H1 (cell line): Measurements from ENCODE around the gene ZNF763. TPM values are rescaled to one million over a fixed set of nuclear protein-coding genes. Genes with fewer than 3 reads are reported as not detected.

Experiments used
- CTCF ChIA-PET: fragments of 300-600 bp; sonication (Branson Sonifier 250); formaldehyde crosslinking; loops from one replicate; lab custom pipeline; 2021; ENCODE audit not compliant: partially characterized antibody; lab: Charles Lee
- POLR2A ChIA-PET: fragments of 300-600 bp; sonication (Branson Sonifier 250); formaldehyde crosslinking; loops from one replicate; lab custom pipeline; 2021; ENCODE audit warnings: inconsistent platforms; ENCODE audit not compliant: partially characterized antibody; lab: Charles Lee
- DNase-seq, 2 experiments: peaks; one replicate each; pipeline versions ENCODE4 v3.0.0 to v3.0.0-alpha.2; 2010 to 2022; ENCODE audit warnings: low spot score in 2 of 2, low read depth in 1 of 2, mixed read lengths in 1 of 2
- FAIRE-seq: peaks from 2 replicates; lab custom pipeline; 2011; peaks lifted over from hg19 to GRCh38; lab: Jason Lieb, UNC
- H2AFZ ChIP-seq: 2 replicates; pipeline ENCODE4 v1.8.1; 2012; ENCODE audit warnings: low read length, inconsistent platforms
- H2AK5ac ChIP-seq: 2 replicates; pipeline ENCODE4 v1.6.1; 2013; ENCODE audit warnings: low read depth, low read length
- H2BK120ac ChIP-seq: replicated peaks from 2 replicates; pipeline ENCODE3; 2013; ENCODE audit warnings: low read depth, low read length, inconsistent platforms
- H2BK12ac ChIP-seq: 2 replicates; pipeline ENCODE4 v1.6.1; 2013; ENCODE audit warnings: low read depth, low read length
- H2BK15ac ChIP-seq: 2 replicates; pipeline ENCODE4 v1.6.1; 2013; ENCODE audit warnings: low read length
- H2BK20ac ChIP-seq: 2 replicates; pipeline ENCODE4 v1.6.1; 2013; ENCODE audit warnings: low read length
- H2BK5ac ChIP-seq: 2 replicates; pipeline ENCODE4 v1.6.1; 2013; ENCODE audit warnings: low read depth, low read length
- H3K14ac ChIP-seq: 2 replicates; pipeline ENCODE4 v1.6.1; 2013; ENCODE audit warnings: inconsistent platforms; ENCODE audit not compliant: insufficient read length
- H3K18ac ChIP-seq: 2 replicates; pipeline ENCODE4 v1.6.1; 2013; ENCODE audit warnings: low read length; ENCODE audit errors: extremely low read depth
- H3K23ac ChIP-seq: 2 replicates; pipeline ENCODE4 v1.6.1; 2013; ENCODE audit warnings: inconsistent platforms; ENCODE audit not compliant: insufficient read length
- H3K23me2 ChIP-seq: 2 replicates; pipeline ENCODE4 v1.6.1; 2013; ENCODE audit warnings: low read depth, low read length
- H3K27ac ChIP-seq: 2 replicates; pipeline ENCODE4 v1.6.1; 2011; ENCODE audit warnings: low read depth, low read length, inconsistent platforms
- H3K27me3 ChIP-seq, 4 experiments: replicated peaks in 1 of 4; 1 replicate in 1 of 4; 2 replicates in 3 of 4; pipeline versions ENCODE4 v1.6.1 to v1.8.1; 2011 to 2013; ENCODE audit warnings: low read length in 3 of 4, mild to moderate bottlenecking in 3 of 4, inconsistent platforms in 2 of 4, mixed read lengths in 2 of 4, moderate library complexity in 1 of 4; ENCODE audit not compliant: control insufficient read depth in 3 of 4, insufficient read depth in 3 of 4; ENCODE audit errors: extremely low read depth in 1 of 4
- H3K36me3 ChIP-seq, 4 experiments: 2 replicates each; pipeline versions ENCODE4 v1.6.1 to v1.8.1; 2011 to 2013; ENCODE audit warnings: mild to moderate bottlenecking in 4 of 4, low read length in 3 of 4, moderate library complexity in 2 of 4, control low read depth in 1 of 4, inconsistent platforms in 1 of 4; ENCODE audit not compliant: insufficient read depth in 4 of 4, control insufficient read depth in 2 of 4
- H3K4ac ChIP-seq: replicated peaks from 2 replicates; pipeline ENCODE3; 2013; ENCODE audit warnings: low read length, low read depth, mixed read lengths, inconsistent platforms; ENCODE audit not compliant: insufficient read length
- H3K4me1 ChIP-seq, 4 experiments: replicated peaks in 1 of 4; 1 replicate in 1 of 4; 2 replicates in 3 of 4; pipeline versions ENCODE4 v1.6.1 to v1.8.1; 2011 to 2013; ENCODE audit warnings: low read length in 3 of 4, inconsistent platforms in 2 of 4, mixed read lengths in 1 of 4; ENCODE audit not compliant: insufficient read depth in 4 of 4, control insufficient read depth in 3 of 4
- H3K4me2 ChIP-seq, 2 experiments: 2 replicates each; pipeline versions ENCODE4 v1.6.1 to v1.8.1; 2011 to 2013; ENCODE audit warnings: low read depth in 2 of 2, low read length in 2 of 2, control low read depth in 1 of 2, inconsistent platforms in 1 of 2, mild to moderate bottlenecking in 1 of 2; ENCODE audit not compliant: insufficient read depth in 1 of 2
- H3K4me3 ChIP-seq, 4 experiments: fragments of 200-600, 300-600 bp in 1 of 4; sonication (generic), shearing (Covaris generic), sonication (Bioruptor Twin) in 1 of 4; 2 replicates each; pipeline versions ENCODE4 v1.5.1 to v1.8.1; 2011 to 2016; ENCODE audit warnings: low read length in 4 of 4, low read depth in 3 of 4, control low read depth in 2 of 4, inconsistent platforms in 2 of 4, mild to moderate bottlenecking in 2 of 4, mixed read lengths in 1 of 4, moderate library complexity in 1 of 4; ENCODE audit not compliant: insufficient read depth in 2 of 4; ENCODE audit errors: extremely low read depth in 1 of 4
- H3K56ac ChIP-seq: replicated peaks from 2 replicates; pipeline ENCODE3; 2013; ENCODE audit warnings: low read depth, mild to moderate bottlenecking, mixed read lengths, low read length, inconsistent platforms; ENCODE audit not compliant: insufficient read length
- H3K79me1 ChIP-seq: 2 replicates; pipeline ENCODE4 v1.6.1; 2013; ENCODE audit warnings: low read depth, low read length, control low read depth
- H3K79me2 ChIP-seq, 2 experiments: 2 replicates each; pipeline versions ENCODE4 v1.6.1 to v1.8.1; 2012 to 2013; ENCODE audit warnings: low read length in 2 of 2, mild to moderate bottlenecking in 2 of 2, inconsistent platforms in 1 of 2; ENCODE audit not compliant: insufficient read depth in 2 of 2, control insufficient read depth in 1 of 2
- H3K9ac ChIP-seq, 4 experiments: replicated peaks in 1 of 4; 1 replicate in 1 of 4; 2 replicates in 3 of 4; pipeline versions ENCODE4 v1.6.1 to v1.8.1; 2011 to 2013; ENCODE audit warnings: low read depth in 3 of 4, low read length in 3 of 4, control low read depth in 2 of 4, mild to moderate bottlenecking in 2 of 4, moderate library complexity in 2 of 4, inconsistent platforms in 1 of 4; ENCODE audit errors: extremely low read depth in 1 of 4
- H3K9me3 ChIP-seq, 2 experiments: 2 replicates each; pipeline versions ENCODE4 v1.6.1 to v1.8.1; 2012 to 2013; ENCODE audit warnings: mild to moderate bottlenecking in 2 of 2, moderate library complexity in 2 of 2, control low read depth in 1 of 2, inconsistent platforms in 1 of 2, low read depth in 1 of 2, low read length in 1 of 2, mixed read lengths in 1 of 2; ENCODE audit not compliant: insufficient read depth in 2 of 2
- H4K20me1 ChIP-seq, 2 experiments: replicated peaks in 1 of 2; 2 replicates each; pipeline versions ENCODE3 to v1.8.1; 2011 to 2013; ENCODE audit warnings: inconsistent platforms in 2 of 2, low read length in 2 of 2, mild to moderate bottlenecking in 1 of 2; ENCODE audit not compliant: insufficient read depth in 2 of 2, control insufficient read depth in 1 of 2
- H4K5ac ChIP-seq: 2 replicates; pipeline ENCODE4 v1.6.1; 2013; ENCODE audit warnings: low read length, low read depth, mixed read lengths, inconsistent platforms; ENCODE audit not compliant: insufficient read length
- H4K8ac ChIP-seq: 2 replicates; pipeline ENCODE4 v1.8.0; 2013; ENCODE audit warnings: mild to moderate bottlenecking, moderate library complexity, low read length, inconsistent platforms; ENCODE audit not compliant: insufficient read depth; ENCODE audit errors: extremely low read depth
- H4K91ac ChIP-seq: replicated peaks from 2 replicates; pipeline ENCODE3; 2013; ENCODE audit warnings: low read length, mixed read lengths, inconsistent platforms; ENCODE audit not compliant: insufficient read length
- CBX5 ChIP-seq: fragments of 300-800, 300-1000 bp; sonication (generic); IDR thresholded peaks from 2 replicates; pipeline ENCODE4 v1.7.1; 2016; ENCODE audit warnings: antibody characterized with exemption, low read length, low read depth
- CEBPB ChIP-seq: IDR thresholded peaks from 2 replicates; pipeline ENCODE4 v1.6.1; 2012; ENCODE audit warnings: low read depth, low read length
- GABPA ChIP-seq: IDR thresholded peaks from 2 replicates; pipeline ENCODE4 v1.6.1; 2011; ENCODE audit warnings: mild to moderate bottlenecking, low read length, moderate library complexity, borderline replicate concordance; ENCODE audit not compliant: insufficient read depth
- JUN ChIP-seq: IDR thresholded peaks from 2 replicates; pipeline ENCODE4 v1.6.1; 2011; ENCODE audit warnings: low read depth, mild to moderate bottlenecking, improper control_type of control experiment, low read length
- POU5F1 ChIP-seq: IDR thresholded peaks from 2 replicates; pipeline ENCODE4 v1.6.1; 2011; ENCODE audit warnings: low read depth, mild to moderate bottlenecking, low read length, moderate library complexity
- WGBS, 2 experiments: shearing (Covaris generic) in 1 of 2; methylation state at CpG; one replicate each; pipeline versions ENCODE4 v1.1.6 to v1.1.7; 2013 to 2015; ENCODE audit warnings: low lambda C conversion rate in 2 of 2, mixed read lengths in 2 of 2, inconsistent platforms in 1 of 2, low coverage in 1 of 2, missing lambda C conversion rate in 1 of 2; ENCODE audit not compliant: insufficient replicate concordance in 2 of 2, insufficient coverage in 1 of 2, insufficient read length in 1 of 2; ENCODE audit errors: extremely low coverage in 1 of 2, missing lambda C conversion rate in 1 of 2; 5-methylcytosine and 5-hydroxymethylcytosine counted together
- polyA plus RNA-seq, 7 experiments: library from polyadenylated mRNA; depleted of rRNA in 3 of 7; stranded (reverse) in 5 of 7; unstranded in 2 of 7; fragments of >200 nt in 5 of 7; fragments of 200-250 nt in 2 of 7; gene quantifications; 1 replicate in 5 of 7; 2 replicates in 1 of 7; 4 replicates in 1 of 7; pipeline versions ENCODE4 v1.2.1 to v1.2.3, GENCODE V29; 2011 to 2013; ENCODE audit warnings: missing spikeins in 2 of 7, mixed read lengths in 2 of 7
- total RNA-seq: library from RNA; stranded (reverse); fragmentation: NEBNext Ultra II Directional; extraction: Animal tissue kit (Norgen Biotek cat#: 25700); gene quantifications from 2 replicates; pipeline ENCODE4 v1.2.1, GENCODE V29; 2021

Gene ZNF763
- total and polyA plus RNA-seq, 2 of the 8 experiments (the other 6 are each of a cell fraction or from before 2014, with no cell fraction given), result 0.39 to 1.7 TPM

DNA sequence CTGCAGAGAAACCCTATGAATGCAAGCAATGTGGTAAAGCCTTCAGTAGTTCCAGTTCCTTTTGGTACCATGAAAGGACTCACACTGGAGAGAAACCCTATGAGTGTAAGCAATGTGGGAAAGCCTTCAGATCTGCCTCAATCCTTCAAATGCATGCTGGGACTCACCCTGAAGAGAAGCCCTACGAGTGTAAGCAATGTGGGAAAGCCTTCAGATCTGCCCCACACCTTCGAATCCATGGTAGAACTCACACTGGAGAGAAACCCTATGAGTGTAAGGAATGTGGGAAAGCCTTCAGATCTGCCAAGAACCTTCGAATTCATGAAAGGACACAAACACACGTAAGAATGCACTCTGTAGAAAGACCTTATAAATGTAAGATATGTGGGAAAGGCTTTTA lies 14.7 kb downstream of the ZNF763 start:
- TF ChIP-seq CBX5, result 0 out of 2 replicates have a peak, but pooled peaks have one; percentile 39
- TF ChIP-seq CEBPB, result no peak
- no peak for TF ChIP-seq GABPA
- no peak for TF ChIP-seq JUN
- no peak for TF ChIP-seq POU5F1
- TF ChIP-seq, all 59 proteins: peak for 1
- Histone ChIP-seq H3K36me3 (peaks cover 0 to 14% (median 0%) of the 10 kb centered on the region in 4 experiments; a peak in 2 of 8 replicates), H3K9ac (no peak overlapping the region), H3K23me2 (no peaks in the 10 kb centered on the region), H3K27ac (no peak overlapping the region), H4K8ac (no peak overlapping the region; the same call in 1 of the 2 replicates), H3K56ac (no peak overlapping the region), H4K5ac (no peak overlapping the region), H3K23ac (no peak overlapping the region), H3K18ac (no peak overlapping the region), H2AK5ac (no peak overlapping the region), H3K14ac (no peak overlapping the region), H3K4me3 (no peak overlapping the region), H2BK15ac (no peak overlapping the region), H3K79me2 (no peaks in the 10 kb centered on the region), H4K91ac (no peak overlapping the region), H2BK12ac (no peak overlapping the region), H2BK5ac (no peak overlapping the region), H3K27me3 (no peaks in the 10 kb centered on the region), H4K20me1 (no peaks in the 10 kb centered on the region), H3K4me1 (no peaks in the 10 kb centered on the region), H2AFZ (no peak overlapping the region), H3K4me2 (no peak overlapping the region), H3K4ac (no peak overlapping the region), H2BK120ac (no peak overlapping the region), H3K79me1 (no peaks in the 10 kb centered on the region), H2BK20ac (no peak overlapping the region), H3K9me3 (peaks cover 64 to 81% of the 10 kb centered on the region in 2 experiments)
- DNase-seq (no peak), FAIRE-seq (no peak)
- whole genome bisulfite sequencing, 2 experiments, result 75% methylated on average over 4 of the region's 4 CpGs; no CpG with 5 or more reads in 1 of the 2 experiments
- POLR2A ChIA-PET, result no interaction called here
- CTCF ChIA-PET, result no interaction called here
